Activated CD8-positive, alpha-beta memory T cell treated with anti-CD3 and anti-CD28 coated beads, Interleukin-2, amount 50 U/mL, for 1 hour (primary cell): Measurements from ENCODE around the gene ALCAM.

Experiments used
- DNase-seq: peaks from one replicate; pipeline ENCODE4 v3.0.0-alpha.2; 2020; ENCODE audit errors: extremely low read depth

The ALCAM gene

GRCh38 chr3:105356396-105356795, 10.3 kb upstream of the ALCAM start:
- no peak for DNase-seq

DNA sequence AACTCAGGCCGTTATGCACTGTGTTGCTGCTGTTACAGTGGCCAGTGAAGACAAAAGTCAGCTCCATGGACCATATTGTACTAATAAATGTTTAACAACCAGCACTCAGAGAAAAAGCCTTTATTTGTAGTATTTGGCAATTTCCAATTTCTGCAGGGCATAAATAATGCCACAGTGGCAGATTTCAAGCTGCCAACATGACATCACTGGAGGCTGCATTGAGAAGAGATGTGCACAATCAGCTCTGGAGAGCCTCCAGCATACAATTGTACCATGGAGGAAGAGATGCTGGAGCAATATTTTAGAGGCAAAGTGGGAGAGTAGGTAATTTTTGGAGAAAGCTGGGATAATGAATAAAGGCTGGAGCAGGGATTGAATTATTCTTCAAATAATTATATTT, 9.7 kb upstream of the ALCAM start:
- no peak for DNase-seq

DNA sequence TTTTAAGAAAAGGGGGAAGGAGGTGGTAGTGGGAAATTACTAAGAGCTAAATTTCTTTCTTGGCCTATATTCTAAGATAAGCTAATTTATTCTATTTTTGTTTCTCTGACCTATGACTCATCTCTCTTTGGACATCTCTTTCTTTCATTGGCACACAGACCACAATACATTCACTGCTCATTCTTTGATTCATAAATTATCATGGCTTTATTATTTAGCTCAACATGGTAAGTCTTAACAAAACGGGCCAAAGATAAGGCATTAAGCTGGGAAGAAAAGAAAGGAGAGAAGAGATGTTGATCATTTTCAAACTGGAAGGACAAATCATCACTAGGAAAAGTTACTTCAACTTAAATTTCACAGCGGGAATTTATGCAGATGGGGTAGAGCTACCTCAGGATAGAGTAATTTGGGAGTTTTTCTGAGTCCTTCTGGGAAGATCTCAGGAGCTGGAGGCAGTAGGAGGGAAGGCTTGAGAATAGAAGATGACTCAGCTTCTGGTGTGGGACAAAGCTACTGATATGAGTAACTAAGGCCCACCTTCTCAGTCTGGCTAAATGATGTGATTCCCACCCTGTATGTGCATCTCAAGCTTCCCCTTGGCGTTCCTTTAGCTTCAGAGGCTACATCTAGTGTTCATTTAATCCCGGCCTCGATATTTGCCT, 7.5 kb upstream of the ALCAM start:
- DNase-seq, result no peak

- no peak for DNase-seq
These were observed 6.7 kb upstream of the ALCAM start for GRCh38 chr3:105360003-105360402.

DNA sequence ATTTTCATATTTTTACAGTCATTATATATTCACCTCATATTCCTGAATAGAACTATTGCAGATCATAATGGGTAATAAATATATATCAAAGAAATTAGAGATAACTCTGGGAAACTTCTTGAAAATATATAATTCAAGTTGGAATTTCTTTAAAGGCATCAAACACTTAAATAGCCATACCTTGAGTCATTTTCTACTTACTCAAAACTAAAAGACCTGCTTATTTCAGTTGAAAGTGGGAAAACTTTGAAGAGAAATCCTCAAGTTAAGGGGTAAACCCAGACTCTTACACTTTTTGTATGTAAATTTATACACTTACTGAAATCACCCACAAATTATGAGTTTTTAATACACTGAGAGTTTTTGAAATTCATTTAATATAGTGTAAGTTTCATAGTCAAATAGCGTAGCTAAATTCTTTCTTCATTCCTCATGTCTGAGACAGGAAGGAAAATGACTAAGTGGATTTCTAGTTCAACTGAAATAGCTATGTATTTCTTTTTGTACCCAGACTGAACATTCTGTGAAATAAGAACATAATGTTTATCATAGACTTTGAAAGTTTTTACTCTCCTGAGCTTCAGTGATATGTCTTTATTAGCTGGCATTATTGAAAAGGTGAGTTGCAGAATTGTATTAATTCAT, 4.6 kb upstream of the ALCAM start:
- no peak for DNase-seq

DNA sequence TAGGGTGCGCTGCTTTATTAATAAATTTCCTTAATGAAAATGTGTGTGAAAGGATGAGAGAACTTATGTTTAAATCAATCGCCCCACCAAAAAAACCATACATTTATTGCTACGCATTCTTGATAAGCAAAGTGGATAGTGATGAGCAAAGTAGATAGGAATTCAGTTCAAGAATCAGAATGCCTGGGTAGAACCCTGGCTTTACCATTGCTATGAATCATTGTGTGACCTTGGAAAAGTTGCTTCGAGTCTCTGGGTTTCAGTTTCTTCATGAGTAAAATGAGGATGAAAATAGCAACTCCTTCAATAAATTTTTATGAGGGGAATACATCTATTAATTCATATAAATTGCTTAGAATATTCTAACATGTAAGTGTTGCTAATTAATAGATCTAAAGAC, 2.6 kb upstream of the ALCAM start:
- no peak for DNase-seq

DNA sequence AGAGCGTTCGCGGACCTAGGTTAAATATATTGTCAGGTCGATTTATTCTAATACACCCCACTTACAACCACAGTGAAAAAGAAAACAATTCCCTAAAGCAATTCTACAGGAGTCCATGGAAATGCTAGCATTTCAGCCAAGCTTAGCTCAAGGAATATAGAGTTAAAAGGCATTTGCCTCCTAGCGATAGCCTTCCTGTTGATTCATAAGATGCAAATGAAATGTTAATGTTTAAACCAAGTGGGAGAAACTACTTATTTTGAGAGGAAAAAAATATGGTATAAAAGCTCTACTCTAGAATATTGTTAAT, 1.7 kb upstream of the ALCAM start:
- no peak for DNase-seq

- DNase-seq, result no peak
These were observed 1.1 kb upstream of the ALCAM start for GRCh38 chr3:105365391-105366325.

- no peak for DNase-seq
These were observed 325 bp downstream of the ALCAM start for GRCh38 chr3:105367063-105367405.

DNA sequence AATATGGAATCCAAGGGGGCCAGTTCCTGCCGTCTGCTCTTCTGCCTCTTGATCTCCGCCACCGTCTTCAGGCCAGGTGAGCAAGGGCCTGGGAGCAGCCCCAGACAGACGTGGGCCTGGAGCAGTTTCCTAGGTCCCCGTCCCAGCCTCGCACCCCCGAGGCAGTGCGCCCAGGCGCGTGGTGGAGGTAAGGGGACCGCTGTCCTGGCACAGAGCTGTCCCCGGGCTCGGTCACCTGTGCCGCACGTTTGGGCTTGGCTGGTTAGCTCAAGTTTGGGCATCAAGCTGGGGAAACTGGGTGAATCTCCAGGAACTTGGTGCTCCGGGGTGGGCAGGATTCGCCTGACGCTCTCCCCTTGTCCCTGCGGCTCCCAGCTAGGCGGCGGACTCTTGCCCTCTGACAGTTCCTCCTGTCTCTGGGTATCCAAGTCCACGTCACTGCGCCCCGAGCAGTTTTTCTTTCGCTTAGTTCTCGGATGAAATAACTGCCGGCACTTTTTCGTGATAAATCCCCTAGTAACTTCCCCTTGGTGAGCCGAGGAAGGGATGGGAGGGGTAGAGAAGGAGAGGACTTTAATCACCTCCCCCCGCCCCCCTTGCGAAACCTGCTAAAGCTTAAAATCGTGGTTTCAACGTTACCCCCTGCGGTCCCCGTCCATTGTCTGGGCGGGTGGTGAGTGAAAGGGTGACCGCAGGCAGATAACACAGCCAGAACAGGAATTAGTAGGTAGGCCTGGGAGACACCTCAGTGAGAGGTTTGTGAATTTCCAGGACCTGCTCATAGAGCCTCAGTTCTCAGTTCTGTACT, 901 bp downstream of the ALCAM start:
- no peak for DNase-seq

DNA sequence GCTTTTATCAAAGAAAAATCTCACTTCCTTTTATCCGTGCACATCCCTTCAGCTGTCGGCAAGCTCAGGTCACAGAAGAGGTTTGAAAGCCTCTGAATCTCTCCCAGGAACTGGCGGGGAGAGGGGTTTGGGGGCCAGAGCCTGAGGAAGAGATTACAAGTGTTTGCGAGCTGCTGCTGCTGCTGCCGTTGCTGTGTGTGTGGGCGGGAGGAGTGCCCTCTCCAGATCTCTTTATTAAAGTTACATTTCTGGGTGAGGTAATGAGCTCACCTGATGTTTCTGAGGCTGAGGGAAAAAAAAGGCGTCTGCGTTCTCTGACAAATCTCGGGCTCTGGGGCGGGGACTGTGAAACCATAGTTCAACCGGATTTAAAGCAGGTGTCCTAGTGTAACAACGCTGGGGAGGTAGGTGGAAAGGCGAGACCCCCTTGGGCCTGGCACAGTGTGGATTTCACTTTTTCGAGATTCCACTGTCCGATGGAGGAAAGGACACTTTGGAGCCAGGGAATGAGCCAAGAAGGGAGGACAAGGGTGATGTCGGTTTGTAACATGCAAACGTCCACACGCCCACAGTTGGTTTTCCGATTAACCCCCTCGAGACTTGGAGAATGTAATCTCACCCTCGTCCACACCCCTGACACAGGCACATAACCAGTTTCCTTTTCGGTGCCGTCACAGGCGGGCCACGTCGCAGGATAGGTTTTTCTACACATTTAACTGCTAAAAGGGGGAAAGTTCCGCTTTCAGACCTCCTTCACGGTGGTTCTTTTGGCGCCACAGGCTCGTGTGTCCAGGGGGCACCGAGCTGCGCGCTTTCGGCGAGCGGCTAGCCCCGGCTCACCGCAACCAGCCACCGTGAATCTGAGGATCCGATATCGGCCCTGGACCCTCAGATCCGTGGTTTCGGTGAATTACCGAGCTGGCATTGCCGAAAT, 2.1 kb downstream of the ALCAM start:
- peak; percentile 54 for DNase-seq

- no peak for DNase-seq
These were observed 3.0 kb downstream of the ALCAM start for GRCh38 chr3:105369500-105370371.

DNA sequence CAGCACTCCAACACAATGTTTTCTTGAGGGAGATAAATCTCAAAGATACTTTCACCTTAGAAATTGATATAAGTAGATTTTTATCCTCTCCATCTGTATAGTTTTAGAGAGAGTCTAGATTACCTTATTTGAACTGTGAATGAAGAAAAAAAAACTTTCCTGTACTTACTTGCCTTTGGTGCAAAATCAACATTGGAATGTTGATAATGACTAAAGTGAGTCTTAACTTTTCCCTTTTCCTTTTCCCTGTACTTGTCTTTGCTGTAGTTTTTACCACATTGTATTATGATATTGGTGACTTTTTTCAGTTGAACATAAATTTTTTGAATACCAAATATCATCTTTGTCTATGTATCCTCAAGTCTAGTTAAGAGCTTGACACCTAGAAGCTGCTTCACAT, 6.7 kb downstream of the ALCAM start:
- no peak for DNase-seq

DNA sequence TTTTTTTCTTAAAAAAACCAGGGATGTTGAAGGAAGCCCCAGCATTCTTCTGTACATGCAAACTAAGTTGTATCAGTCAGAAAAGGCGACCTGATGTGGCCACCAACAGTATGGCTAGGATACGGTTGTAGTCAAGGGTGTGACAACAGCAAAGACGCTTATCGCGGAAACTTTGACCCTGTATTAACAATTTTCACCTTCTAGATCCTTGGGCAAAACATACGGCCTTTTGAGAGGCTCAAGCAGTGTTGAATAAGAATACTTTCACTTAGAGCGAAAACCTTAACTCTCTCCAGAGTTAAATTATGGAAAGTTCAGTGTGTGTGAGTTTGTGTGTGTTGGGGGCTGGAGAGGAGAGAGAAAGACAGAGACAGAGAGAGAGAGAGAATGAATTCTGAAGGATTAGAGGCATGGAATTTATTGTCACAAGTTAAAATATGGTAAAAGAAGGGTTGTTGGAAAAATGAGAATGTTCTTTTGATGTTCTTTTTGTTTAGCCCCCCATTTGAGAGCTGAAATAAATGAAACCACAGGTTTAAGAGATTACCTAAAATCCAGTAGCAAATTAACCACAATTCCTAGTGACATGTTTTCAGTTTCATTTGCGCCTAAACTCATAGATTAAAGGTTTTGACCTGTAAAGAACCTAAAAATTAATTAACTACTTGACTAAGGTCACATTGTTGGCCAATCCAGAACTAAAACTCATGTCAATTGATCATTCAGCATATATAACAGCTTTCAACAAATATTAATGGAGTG, 9.2 kb downstream of the ALCAM start:
- DNase-seq, result no peak

DNA sequence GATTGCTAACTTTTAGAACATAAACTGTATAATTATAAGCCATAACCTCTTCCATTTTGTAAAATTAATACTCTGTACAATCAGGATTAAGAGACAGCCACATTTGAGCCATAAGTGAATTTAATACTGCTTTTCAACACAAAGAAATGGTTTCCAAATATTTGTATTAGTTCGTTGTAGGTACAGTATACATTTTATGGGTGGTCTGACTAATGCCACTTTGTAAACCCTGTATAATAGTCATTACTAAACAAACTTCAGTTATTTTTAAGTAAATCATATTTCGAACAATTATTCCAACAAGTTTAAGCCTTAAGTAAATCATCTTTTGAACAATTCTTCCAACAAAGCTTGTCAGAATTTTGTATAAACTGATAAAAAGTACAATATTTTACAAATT, 11.0 kb downstream of the ALCAM start:
- no peak for DNase-seq

- DNase-seq, result no peak
These were observed 18.5 kb downstream of the ALCAM start for GRCh38 chr3:105385179-105385578.

GRCh38 chr3:105385819-105386508, 19.3 kb downstream of the ALCAM start:
- DNase-seq, result no peak

DNA sequence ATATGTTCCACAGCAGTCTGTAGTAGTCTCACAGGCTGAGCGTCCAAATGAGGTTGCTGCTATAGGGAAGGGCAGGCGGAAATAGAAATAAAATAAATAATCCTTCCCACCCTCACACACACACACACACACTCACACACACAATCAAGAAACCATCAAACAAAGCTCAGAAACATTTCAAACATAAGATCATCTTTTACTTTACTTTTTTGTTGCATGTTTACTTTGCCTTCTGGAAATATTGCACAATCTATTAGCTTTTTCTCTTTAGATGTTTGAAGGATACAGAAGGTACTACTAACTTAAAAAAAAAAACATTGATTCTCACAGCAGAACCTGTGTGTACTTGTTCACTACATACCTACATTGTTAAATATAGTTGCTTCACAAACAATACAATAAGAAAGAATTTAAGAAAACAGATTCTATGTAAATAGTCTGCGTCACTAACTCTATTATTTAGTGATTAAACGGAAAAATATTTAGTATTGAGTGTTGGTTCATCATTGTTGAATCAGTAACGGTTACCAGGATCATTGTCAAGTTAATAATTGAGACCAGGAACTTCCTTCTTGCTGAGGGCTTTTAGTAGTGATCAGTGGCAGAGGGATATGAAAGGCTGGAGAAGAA, 20.5 kb downstream of the ALCAM start:
- DNase-seq, result no peak
